OCI-LY7 (cell line): Measurements from ENCODE around the gene EMP1.

ENCODE experiments used
- EZH2phosphoT487 ChIP-seq: fragments of 200-600 bp; sonication (generic); IDR thresholded peaks from 2 replicates; pipeline ENCODE4 v1.6.1; 2018; ENCODE audit warnings: low read depth, borderline replicate concordance, mild to moderate bottlenecking, mixed run types, antibody characterized with exemption, low read length, moderate library complexity, mixed read lengths
- TF ChIP-seq, protein P1 (sequence below): fragments of 200-600 bp; sonication (generic); conservative IDR thresholded peaks from 2 replicates; pipeline ENCODE4 v1.5.1; 2014; ENCODE audit warnings: mild to moderate bottlenecking, antibody characterized with exemption, low read length, moderate library complexity, mixed read lengths

DNA sequence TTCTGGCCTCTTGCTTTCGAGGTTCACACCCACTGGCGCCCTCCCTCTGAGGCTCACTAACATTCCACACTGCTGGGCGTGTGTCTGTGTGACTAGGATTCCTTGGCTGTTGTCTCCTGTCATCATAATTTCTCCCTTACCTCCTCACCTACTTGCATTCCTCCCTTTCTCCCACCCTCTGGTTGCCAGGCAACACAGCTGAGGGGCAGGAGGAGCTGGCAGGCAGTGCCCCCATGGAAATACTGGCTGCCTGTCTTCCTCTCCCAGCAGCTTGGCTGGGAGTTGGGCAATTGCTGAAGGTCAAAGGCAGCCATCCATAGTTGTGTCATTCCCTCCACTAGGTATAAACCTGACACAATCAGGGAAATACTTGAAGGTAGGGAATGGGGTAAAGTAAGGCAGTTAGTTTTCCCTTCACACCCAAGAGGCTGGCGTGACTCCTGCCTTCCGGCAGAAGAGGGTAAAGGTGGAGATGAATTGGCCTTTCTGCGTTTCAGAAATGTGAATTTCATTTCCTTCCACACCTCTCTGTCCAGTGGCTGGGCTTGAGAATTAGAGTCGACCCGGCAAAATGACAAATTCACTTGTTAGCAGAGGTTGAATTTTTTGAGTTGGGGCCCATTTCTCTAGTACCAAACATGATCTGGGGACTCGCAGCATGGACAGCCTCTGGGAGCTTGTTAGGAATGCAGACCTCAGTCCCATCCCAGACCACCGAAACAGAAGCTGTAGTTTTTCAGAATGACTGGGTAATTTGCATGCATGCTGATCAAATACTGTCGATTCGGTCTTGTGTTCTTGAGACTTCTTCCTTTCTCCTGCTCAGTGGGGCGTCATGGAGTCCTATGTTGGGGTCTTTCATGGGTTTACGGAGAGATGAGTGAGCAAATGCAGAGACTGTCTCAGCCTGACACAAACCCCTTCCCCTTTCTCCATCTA lies 24.3 kb upstream of the EMP1 start:
- TF ChIP-seq, protein P1, sequence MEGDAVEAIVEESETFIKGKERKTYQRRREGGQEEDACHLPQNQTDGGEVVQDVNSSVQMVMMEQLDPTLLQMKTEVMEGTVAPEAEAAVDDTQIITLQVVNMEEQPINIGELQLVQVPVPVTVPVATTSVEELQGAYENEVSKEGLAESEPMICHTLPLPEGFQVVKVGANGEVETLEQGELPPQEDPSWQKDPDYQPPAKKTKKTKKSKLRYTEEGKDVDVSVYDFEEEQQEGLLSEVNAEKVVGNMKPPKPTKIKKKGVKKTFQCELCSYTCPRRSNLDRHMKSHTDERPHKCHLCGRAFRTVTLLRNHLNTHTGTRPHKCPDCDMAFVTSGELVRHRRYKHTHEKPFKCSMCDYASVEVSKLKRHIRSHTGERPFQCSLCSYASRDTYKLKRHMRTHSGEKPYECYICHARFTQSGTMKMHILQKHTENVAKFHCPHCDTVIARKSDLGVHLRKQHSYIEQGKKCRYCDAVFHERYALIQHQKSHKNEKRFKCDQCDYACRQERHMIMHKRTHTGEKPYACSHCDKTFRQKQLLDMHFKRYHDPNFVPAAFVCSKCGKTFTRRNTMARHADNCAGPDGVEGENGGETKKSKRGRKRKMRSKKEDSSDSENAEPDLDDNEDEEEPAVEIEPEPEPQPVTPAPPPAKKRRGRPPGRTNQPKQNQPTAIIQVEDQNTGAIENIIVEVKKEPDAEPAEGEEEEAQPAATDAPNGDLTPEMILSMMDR, result no peak
- TF ChIP-seq EZH2phosphoT487, result no peak
